Occipital lobe (tissue), 2 donors: ENCODE data around the gene CFAP97. TPM values are rescaled to one million over a fixed set of nuclear protein-coding genes. Genes with fewer than 3 reads are reported as not detected.
"Not testable (repeated sequence)": the region's sequence is repeated elsewhere in the genome, so short reads cannot be mapped to it uniquely, and the experiment has no call there.

Experiments
- DNase-seq: peaks from one replicate; lab custom pipeline; 2025; lab: John Stamatoyannopoulos, UW
- total RNA-seq: library from RNA; depleted of rRNA; stranded (reverse); fragments of >200 nt; gene quantifications from one replicate; pipeline ENCODE4 v1.2.3, GENCODE V29; 2014

CFAP97 gene
- 73.5 TPM for total RNA-seq

DNA sequence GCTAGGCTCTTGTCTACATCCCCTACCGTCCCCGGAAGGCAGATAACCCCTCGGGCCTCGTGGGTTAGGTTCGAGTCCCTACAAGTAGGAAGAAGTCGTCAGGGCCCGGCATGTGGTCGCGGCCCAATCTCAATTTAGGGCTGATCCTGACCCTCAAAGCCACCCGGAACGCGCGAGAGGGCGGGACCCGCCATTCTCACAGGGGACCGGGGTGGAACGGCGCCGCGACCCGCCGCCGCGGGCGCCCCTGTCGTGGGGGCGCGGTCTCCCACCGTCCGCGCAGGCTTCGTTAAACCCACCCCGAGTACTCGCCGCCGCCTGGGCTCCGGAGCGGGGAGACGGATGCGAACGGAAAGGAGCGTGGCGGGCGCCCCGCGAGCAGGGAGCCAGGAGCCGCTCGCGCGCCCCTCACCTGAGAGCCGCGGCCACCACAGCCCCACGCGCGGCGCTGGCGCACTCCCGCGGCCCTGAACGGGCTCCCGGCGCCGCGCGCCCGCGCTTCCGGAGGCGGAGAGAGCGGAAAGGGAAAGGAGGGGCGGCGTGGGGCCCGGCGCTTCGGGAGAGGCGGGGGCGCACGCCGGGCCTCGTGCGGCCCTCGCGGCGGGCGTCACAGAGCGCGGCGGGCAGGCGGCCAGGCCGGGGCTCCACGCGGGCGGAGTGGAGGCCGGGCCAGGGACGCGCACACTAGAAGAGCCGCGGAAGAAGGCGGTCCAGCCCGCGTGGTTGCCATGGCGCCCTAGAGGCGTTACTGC, at the start of gene CFAP97:
TSS of gene CFAP97 (minus strand) at position 515 of the 752 bp plus-strand sequence. CDS start 12,804 bp downstream, outside the sequence.
- peak; percentile 80 for DNase-seq

DNA sequence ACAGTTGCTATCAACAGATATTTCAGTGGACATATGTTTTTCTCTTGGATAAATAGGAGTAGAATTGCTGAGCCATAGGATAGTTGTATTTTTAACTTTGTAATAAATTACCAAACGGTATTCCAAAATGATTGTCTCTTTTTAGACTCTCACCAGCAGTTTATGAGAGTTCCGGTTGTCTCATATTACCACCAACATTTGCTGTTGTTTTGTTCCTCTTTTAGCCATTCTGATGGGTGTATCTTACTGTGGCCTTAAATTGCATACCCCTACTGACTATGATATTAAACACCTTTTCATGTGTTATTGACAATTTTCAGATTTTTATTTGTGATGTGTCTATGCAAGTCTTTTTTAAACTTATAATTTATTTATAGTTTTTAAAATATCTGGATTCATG, 45.3 kb upstream of the CFAP97 start:
- DNase-seq = no peak

DNA sequence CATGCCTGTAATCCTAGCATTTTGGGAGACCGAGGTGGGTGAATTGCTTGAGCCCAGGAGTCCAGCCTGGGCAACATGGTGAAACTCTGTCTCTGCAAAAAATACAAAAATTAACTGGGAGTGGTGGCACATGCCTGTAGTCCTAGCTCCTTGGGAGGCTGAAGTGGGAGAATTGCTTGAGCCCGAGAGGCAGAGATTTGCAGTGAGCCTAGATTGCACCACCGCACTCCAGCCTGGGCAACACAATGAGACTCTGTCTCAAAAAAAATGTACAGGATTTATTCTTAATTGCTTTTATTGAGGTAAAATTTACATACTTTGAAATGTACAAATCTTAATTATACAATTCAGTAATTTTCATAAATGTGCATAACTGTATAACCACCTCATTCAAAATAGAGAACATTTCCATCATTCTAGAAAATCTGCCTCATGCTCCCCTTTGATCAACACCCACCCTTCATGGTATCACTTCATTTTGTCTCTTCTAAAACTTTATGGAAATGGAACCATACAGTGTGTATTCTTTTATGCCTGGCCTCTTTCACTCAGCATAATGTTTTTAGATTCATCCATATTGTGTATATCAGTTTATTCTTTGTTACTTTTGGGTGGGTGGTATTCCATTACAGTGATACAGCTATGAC, 44.7 kb upstream of the CFAP97 start:
- DNase-seq = no peak

DNA sequence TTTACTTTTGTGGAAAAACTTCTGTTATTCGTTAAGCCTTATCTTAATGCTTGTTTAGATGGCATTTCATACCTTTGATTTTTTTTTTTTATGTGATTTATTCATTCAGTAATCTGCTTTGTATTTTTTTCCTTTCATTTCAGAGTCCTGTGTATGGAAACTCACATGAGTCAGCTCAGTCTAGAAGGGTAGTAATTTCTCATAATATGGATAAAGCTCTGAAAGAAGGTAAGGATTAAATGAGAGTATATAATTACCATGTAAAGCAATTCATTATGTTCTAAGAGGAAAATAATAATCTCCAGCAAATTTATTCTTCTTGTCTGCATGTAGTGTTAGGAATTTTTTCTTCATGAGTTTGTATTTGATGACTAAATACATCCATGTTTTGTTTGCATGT, 43.4 kb upstream of the CFAP97 start:
- no peak for DNase-seq

DNA sequence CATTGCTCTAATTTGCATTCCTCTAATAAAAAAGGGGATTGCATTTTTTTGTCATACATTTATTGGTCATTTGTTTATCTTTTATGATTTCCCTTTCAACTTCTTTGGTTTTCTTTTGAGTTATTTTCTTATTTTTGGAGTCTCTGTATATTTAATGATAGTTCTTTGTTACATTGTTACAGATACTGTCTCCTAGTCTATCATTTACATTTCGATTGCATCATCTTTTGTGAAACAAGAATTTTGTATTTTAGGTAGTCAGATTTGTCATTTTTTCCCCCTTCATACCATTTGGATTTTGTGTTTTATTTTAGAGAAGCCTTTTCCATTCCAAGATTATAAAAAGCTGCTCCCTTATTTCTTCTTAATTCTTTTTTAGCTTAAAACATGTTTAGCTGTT, 42.7 kb upstream of the CFAP97 start:
- no peak for DNase-seq

DNA sequence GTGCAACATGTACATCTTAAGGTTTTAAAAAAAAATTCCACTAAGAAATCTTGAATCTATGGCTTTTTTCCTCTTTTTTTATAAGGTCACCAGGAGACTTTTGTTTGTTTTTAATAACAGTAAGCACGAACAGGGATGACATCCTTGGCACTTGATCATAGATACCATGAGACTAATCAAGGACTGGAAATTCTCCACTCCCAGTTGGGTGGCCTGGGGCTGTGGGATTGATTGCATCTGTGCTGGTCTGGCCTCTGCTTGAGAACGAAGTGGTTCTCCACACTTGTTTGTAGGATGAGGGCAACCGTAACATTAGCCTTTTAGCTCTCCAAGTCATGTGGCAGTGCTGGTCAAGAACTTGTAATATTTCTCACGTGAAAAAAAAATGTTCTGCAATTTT, 41.0 kb upstream of the CFAP97 start:
- DNase-seq = no peak

DNA sequence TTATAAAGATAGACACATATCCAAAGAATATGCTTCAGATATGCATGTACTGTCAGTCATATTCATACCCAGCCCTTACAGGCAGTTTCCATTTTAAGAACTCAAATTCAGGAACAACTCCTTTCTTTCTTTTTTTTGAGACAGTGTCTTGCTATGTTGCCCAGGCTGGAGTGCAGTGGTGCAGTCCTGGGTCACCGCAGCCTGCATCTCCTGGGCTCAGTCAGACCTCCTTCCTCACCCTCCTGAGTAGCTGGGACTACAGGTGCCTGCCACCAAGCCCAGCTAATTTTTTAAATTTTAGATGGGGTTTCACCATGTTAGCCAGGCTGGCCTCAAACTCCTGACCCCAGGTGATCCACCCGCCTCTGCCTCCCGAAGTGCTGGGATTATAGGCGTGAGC, 40.1 kb upstream of the CFAP97 start:
- no peak for DNase-seq

DNA sequence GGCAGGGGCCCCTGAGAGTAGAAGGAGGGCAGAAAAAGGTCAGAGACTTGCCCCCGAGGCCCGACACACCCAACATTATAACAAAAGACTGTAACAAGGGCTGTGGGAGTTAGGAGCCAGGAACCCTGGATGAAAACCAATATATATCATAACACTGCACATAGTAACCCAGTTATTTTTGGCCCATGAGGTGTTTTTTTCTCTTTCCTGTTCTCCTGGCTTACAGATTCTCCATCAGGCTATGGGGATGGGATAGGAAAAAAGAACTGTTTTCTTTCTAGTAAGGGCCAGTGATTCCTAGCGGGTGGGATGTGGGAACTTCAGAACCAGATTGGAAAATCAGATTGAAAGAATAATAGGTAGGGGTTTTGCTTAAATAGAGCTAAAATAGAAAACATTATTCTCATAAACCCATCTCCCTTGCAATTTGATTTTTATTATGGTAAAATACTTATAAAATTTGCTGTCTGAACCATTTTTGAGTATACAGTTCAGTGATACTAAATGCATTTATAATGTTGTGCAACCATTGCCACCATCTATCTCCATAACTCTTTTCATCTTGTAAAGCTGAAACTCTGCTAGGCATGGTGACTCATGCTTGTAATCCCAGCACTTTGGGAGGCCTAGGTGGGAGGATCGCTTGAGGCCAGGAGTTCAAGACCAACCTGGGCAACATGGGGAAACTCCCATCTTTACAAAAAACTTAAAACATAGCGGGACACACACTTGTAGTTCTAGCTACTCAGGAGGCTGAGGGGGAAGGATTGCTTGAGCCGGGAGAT, 39.1 kb upstream of the CFAP97 start:
- no peak for DNase-seq

DNA sequence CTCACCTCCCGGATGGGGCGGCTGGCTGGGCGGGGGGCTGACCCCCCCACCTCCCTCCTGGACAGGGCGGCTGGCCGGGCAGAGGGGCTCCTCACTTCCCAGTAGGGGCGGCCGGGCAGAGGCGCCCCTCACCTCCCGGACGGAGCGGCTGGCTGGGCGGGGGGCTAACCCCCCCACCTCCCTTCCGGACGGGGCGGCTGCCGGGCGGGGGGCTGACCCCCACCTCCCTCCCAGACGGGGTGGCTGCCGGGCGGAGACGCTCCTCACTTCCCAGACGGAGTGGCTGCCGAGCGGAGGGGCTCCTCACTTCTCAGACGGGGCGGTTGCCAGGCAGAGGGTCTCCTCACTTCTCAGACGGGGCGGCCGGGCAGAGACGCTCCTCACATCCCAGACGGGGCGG, 36.7 kb upstream of the CFAP97 start:
- DNase-seq = not testable (repeated sequence)

DNA sequence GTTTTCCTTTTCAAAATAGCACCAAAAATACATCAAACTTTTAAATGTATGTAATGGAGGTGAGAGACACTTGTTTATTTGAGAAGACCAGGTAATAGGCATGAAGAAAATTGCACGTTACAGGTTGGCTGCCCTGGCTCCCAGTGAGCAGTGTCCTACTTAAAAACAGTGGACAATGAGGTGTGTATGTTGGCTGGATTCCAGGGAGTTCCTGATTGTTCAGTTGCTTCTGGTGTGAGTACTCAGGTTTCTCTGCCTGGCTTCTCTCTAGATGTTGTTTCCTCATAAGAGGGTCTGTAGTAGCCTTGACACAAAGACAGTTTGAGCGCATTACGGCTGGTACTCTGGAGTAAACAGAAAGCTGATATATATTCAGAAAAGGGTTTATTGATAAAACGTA, 35.0 kb upstream of the CFAP97 start:
- DNase-seq = no peak

DNA sequence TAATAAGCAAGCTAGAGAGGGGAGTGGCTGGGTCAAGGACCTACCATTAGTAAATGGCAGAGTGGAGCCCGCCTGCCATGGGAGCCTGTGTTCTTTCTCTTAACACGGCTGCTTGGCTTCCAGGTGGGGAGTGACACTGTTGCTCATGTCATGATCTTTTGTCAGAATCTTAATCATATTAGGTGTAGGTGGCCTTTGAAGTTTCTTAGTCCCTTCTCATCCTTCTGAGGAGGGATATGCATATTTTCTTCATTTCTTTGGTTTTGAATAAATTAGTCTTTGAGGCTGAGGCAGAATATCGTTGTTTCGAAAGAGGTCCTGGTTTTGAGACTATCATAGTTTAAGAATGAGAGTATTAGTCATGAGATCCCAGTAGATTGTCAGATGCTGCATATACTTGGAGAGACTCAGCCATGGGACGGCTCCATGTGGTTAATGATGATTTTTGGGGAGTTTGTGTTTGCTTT, 34.4 kb upstream of the CFAP97 start:
- no peak for DNase-seq

DNA sequence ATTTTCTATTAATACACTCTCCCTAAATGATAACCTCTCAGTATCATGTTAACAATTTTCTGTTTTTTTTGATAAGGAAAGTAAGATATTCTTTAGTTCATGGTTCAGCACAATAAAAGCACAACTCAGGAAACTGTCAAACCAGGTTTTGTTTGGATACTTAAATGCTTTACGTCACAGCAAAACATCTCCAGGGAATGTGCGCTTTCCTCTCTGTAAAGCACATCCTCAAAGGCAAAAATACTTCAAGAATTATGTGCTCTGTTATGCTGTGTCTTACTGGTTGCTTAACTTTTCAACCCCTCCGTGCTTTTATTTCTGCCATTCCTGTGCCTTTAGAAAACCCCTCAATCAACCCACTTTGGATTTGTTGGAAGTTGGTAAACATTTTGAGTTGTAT, 33.4 kb upstream of the CFAP97 start:
- DNase-seq = no peak

DNA sequence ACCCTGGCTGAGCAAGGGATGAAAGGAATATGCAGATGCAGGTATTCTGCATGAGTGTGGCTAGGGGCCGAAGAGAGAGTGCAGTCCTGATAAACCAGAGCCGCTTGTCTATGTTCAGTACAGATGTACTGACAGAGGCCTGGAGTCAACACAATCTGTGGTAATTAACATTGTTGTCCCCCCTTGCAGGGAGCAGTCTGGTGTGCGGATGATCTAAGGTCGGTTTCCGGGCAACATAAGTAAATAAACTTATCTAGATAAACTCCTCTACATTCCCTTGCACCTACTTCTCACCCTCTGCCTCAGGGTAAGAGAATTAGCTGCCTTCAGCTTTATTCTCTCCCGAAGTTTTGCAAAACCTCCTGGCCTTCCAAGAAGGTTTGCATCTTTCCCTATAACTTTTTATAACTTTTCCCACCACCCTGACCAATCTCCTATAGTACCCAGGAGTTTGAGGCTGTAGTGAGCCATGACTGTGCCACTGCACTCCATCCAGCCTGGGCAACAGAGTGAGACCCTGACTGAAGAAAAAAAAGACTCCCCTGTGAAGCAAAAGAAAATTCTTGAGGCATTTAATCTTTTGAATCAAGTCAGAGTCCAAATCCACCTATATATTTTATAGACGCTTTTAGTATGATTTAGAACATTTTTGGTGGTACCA, 32.2 kb upstream of the CFAP97 start:
- DNase-seq = no peak

DNA sequence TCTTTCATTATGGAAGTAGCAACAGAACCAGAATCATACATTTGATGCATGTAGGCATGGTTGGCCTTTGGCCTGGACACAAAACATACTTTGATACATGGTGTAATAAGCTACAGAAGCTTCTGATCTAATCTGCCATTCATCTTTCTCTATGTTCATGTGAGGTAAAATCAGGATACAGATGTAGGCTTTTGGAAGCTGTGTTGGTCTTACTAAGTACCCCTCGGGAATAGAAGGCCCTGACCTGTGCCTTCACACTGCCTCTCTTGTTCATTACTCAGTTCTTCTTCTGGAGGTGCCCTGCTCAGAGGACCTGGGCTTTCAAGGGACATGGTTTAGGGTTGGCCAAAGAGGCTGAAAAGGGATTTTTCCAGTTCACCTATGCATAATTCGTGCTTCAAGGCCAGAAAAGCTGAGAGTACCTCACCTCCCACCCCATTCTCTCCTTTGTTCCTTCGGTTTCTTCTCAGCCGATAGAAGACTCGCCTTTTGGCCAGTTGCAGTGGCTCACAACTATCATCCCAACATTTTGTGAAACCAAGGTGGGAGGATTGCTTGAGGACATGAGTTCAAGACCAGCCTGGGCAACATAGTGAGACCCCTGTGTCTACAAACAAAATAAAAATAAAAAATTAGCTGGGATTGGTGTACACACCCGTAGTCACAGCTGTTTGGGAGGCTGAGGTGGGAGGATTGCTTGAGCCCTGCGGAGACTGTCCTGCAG, 31.5 kb upstream of the CFAP97 start:
- DNase-seq = no peak

DNA sequence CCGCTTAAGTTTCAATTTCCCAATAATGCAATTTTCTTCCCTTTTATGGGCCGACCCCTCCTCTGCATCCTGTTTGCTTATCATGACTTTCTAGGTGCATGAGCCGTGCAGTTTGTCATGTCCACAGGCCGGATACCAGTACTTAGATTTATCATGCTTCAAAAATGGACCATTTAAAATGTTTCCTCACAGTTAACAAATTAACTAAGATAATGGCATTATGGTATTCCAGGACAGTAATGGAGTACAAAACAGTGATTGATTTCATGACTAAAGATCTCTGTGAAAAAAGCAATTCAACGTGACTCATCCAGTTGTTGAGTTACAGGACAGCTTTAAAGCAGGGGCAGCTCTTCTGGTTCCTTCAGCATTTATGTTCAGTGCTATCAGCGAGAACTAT, 28.6 kb upstream of the CFAP97 start:
- DNase-seq = no peak

DNA sequence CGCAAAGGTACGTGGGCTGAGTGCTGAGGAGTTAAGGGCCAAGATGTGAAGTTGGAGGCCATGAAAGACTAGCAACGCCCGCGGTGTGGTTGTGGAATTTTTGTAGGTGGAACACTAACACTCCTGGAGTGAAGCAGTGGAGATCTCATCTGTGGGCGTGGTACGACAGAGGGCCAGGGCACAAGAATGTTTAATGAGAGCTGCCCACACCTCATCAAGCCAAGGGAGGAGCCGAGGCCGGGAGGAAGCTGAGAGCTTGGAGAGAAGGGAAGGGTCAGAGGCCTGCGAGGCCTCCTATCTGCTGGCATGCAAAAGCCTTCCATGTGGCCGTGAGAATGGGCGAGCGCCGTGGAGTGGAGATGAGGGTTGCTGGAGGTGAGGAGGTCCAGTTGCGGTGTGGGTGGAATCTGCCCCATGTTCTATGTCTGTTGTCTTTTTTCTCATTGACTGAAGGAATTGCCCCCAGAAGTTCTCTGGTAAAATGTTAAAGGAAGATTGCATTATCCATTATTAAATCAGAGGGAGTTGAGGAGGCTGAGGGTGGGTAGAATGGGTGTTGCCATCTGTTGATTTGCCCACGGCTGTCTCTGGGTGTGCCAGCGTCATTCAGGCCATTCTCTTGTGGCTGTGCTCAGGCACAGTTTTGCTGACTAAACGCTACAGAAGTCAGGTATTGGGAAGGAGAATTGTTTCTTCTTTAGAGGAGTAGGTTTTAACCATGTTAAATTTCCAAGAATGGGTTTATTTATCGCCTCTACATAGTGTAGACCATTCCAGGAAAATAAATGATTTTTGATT, 25.4 kb upstream of the CFAP97 start:
- no peak for DNase-seq

DNA sequence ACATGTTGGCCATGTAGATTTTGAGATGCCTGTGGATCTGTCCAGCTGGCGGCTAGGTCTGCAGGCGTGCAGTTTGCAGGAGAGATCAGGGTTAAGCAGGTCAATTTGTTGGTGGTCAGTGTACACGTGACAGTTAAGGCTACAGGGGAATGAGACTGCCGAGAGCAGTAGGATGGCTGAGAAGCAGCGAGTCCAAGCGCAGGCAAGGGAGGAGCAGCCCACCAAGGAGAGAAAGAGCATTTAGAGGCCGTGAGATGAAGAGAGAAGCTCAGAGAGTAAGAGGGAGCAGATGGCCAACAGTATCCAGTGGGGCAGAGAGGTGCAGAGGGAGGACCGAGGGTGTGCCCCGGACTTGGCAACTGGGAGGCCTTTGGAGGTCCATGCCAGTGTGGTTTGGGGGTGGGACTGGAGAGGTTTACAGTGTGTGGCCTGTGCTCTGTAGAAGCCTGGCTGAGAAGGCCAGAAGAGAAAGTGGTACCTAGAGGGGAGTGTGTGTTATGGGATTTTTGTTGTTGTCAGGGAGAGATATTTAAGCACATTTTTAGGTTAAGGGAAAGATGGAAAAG, 24.0 kb upstream of the CFAP97 start:
- no peak for DNase-seq

DNA sequence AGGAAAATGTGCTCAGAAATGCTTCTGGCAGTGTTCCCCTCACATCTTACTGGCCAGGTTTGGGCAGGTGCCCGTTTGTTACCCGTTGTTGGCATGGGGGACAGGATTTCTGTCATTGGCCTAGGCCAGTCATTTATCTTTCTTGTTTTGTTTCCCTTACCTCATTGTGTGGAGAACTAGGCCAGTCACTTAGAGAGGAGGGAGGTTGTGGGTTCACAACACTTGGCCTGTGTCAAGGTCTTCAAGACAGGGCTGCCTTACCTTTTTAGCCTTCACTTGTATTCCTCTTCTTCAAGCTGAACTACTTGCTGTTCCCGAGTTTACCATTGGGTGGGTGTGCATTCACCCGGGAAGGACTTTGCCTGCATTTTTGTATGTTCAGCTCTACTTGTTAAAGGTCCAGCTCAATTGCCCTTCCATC, 23.3 kb upstream of the CFAP97 start:
- no peak for DNase-seq

DNA sequence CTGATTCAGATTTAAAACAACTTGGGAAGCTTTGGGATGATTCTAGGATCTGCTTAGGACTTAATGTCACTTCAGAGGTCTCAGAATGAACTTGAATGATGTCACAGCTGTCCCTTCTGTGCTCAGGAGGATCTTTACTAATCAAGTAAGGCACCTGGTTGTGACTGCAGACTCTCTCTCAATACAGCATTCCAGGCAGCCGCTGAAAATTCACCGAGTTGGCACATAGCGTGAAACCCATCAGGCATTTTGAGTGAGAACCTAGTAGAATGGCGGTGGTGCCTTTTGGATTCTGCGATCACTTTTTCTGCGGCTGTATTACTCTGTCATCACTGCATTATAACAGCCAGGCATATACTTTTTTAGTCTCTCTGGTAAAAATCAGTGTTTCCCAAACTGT, 22.1 kb upstream of the CFAP97 start:
- no peak for DNase-seq

DNA sequence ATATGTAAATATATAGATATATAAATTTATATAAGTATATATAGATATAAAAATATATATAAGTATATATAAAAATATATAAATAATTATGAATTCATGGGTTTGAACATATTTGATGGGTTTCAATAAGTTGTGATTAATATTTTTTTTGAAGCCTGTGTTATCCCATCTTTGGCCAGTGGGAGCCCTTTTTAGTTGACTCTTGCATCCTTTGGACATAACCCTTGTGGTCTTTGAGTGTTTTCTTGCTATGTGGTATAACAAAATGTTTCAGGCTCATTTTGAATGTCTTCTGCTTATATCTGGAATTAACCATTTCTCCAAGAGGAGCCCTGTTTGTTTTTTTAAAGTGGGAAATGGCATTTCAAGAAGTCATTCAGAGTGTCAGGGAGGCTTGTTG, 20.8 kb upstream of the CFAP97 start:
- no peak for DNase-seq
